Uterus (tissue), 2 donors: ENCODE results near the gene RPP30.

ENCODE experiments used
- POLR2A ChIP-seq, 2 donors: fragments of 450-650 bp; IDR thresholded peaks; one replicate each; pipeline ENCODE4 v1.6.1; 2016; ENCODE audit warnings: antibody characterized with exemption in 2 of 2, mild to moderate bottlenecking in 1 of 2, moderate library complexity in 1 of 2
- TF ChIP-seq, protein P1 (sequence below), 4 experiments: fragments of 200-600 bp in 2 of 4; fragments of 450-650 bp in 2 of 4; sonication (generic) in 2 of 4; IDR thresholded peaks; one replicate each; pipeline ENCODE4 v1.5.1; 2016 to 2019; ENCODE audit warnings: antibody characterized with exemption in 4 of 4, mild to moderate bottlenecking in 2 of 4, moderate library complexity in 1 of 4

DNA sequence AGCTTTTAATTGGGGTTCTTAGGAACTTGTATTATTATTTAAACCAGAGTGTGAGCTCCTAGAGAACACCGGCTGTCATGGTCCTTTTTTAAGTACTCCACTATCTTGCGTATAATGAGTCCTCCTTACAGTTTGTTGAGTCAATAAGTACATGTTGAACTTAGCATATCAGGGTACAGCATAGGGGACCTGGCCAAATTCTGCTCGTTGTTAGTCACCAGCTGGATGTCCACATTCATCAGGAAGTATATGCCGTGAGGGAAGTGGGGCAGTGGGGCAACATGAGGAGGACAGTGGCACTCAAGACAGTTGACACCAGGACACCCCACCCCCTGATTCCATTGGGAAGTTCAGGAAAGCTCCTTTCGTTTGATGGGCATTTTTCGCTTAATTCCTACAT is 16.6 kb downstream of the RPP30 start:
- no peak for TF ChIP-seq POLR2A (IDR thresholded peaks at IDR 0.05)
- TF ChIP-seq, protein P1, sequence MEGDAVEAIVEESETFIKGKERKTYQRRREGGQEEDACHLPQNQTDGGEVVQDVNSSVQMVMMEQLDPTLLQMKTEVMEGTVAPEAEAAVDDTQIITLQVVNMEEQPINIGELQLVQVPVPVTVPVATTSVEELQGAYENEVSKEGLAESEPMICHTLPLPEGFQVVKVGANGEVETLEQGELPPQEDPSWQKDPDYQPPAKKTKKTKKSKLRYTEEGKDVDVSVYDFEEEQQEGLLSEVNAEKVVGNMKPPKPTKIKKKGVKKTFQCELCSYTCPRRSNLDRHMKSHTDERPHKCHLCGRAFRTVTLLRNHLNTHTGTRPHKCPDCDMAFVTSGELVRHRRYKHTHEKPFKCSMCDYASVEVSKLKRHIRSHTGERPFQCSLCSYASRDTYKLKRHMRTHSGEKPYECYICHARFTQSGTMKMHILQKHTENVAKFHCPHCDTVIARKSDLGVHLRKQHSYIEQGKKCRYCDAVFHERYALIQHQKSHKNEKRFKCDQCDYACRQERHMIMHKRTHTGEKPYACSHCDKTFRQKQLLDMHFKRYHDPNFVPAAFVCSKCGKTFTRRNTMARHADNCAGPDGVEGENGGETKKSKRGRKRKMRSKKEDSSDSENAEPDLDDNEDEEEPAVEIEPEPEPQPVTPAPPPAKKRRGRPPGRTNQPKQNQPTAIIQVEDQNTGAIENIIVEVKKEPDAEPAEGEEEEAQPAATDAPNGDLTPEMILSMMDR (IDR thresholded peaks at IDR 0.05) = no peak
